Activated T-helper 17 cell treated with anti-CD3 and anti-CD28 coated beads, Interleukin-2, amount 50 U/mL, for 72 hours (primary cell): ENCODE data around the gene KPNA3. TPM values are rescaled to one million over a fixed set of nuclear protein-coding genes. Genes with fewer than 3 reads are reported as not detected.

Experiments
- ATAC-seq: fragments of 150-1000 bp; cut with Tn5 transposase; replicated peaks from 2 replicates; pipeline ENCODE4 v1.10.0; 2021; ENCODE audit warnings: mild to moderate bottlenecking, moderate library complexity
- H3K27ac Mint-ChIP-seq: one replicate; pipeline ENCODE4 v1.8.0; 2022; ENCODE audit warnings: mixed read lengths
- H3K27me3 Mint-ChIP-seq: one replicate; pipeline ENCODE4 v1.8.0; 2022; ENCODE audit warnings: mixed read lengths
- H3K36me3 Mint-ChIP-seq: one replicate; pipeline ENCODE4 v1.8.0; 2022; ENCODE audit warnings: low read depth, mild to moderate bottlenecking, mixed read lengths
- H3K4me1 Mint-ChIP-seq: one replicate; pipeline ENCODE4 v1.8.0; 2022; ENCODE audit warnings: mixed read lengths
- H3K4me3 Mint-ChIP-seq: one replicate; pipeline ENCODE4 v1.8.0; 2022; ENCODE audit warnings: mild to moderate bottlenecking, mixed read lengths
- H3K9me3 Mint-ChIP-seq: one replicate; pipeline ENCODE4 v1.8.0; 2022; ENCODE audit warnings: mixed read lengths
- total RNA-seq, 2 donors: library from RNA; stranded (reverse); gene quantifications; one replicate each; pipeline ENCODE4 v1.2.3, GENCODE V29; 2022

KPNA3 gene
- total RNA-seq, 2 donors from 2014 or later: 20.3 to 49.5 TPM

DNA sequence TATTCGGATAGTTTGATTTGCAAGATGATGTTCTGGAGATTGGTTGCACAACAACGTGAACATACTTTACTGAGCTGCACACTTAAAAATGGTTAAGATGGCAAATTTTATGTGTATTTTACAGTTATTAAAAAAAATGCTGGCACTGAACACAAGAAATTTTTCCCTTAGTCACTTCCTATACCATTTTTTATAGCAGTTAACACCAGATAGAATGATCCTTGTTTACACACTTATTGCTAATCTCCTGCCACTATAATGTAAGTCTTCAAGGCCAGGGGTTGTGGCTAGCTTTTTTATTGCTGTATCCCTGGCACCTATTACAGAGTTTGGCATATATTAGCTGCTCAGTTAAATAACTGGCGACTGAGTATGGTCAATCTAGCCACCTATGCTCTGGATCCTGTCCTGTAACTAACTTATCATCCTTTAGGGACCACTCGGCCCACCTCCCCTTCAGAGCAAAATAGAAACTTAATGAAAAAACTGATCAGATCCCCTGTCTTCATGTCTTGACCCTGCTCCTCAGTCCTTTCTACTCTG lies 99.2 kb downstream of the KPNA3 start:
- H3K4me3 Mint-ChIP-seq: no peak overlapping the region
- no peak overlapping the region for H3K27ac Mint-ChIP-seq
- no peaks in the 10 kb centered on the region for H3K36me3 Mint-ChIP-seq
- no peaks in the 10 kb centered on the region for H3K9me3 Mint-ChIP-seq
- no peak for ATAC-seq
- no peaks in the 10 kb centered on the region for H3K4me1 Mint-ChIP-seq
- H3K27me3 Mint-ChIP-seq: no peaks in the 10 kb centered on the region

DNA sequence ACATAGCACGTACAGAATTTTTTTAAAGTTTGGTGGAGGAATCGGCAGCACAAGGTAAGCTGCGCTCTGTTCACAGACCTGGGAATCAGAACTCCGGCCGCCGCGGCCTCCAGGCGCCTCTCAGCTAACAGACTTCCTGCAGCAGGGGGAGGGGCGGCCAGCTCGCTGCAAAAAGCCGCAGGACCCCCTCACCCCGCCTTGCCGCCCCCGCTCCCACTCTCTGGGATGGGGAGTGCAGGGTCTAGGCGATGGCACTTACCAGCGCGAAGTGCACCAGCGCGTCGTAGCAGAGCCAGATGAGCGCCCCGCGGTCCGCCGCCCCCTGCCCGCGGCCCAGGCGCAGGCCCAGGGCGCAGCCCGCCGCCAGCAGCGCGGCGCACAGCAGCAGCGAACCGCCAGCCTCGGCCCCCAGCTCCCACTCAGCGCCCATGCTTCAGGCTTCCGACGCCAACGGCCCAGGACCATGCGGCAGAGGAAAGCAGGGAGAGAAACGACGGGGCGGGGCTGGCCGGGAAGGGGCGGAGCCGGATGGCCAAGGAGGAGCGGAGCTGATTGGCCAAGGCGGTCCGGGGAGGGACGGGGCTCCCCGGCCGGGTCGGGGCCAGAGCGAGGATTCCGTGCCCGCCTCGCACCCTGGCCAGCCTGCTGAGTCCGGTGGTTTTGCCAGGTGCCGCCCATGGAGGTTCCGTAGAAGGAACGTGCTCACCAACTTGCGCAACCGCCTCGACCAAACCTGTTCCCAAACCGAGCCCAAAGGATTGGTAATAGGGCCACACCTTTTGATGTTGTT lies 101.3 kb downstream of the KPNA3 start, which contains the start of gene EBPL:
TSS of gene EBPL (minus strand) at position 492 of the 790 bp plus-strand sequence. CDS start at position 430, 62 bp downstream.
- no peaks in the 10 kb centered on the region for H3K9me3 Mint-ChIP-seq
- no peaks in the 10 kb centered on the region for H3K27me3 Mint-ChIP-seq
- H3K27ac Mint-ChIP-seq: peak within 1 kb of the TSS; percentile 83
- peak; percentile 99 for ATAC-seq
- H3K4me3 Mint-ChIP-seq: peak within 1 kb of the TSS; percentile 89
- no peaks in the 10 kb centered on the region for H3K4me1 Mint-ChIP-seq
- no peaks in the 10 kb centered on the region for H3K36me3 Mint-ChIP-seq

- H3K4me3 Mint-ChIP-seq: peak overlapping the region; percentile 89
- peak overlapping the region; percentile 83 for H3K27ac Mint-ChIP-seq
- H3K9me3 Mint-ChIP-seq: no peaks in the 10 kb centered on the region
- ATAC-seq: peak; percentile 9
- no peaks in the 10 kb centered on the region for H3K36me3 Mint-ChIP-seq
- no peaks in the 10 kb centered on the region for H3K27me3 Mint-ChIP-seq
- H3K4me1 Mint-ChIP-seq: no peaks in the 10 kb centered on the region
These were observed 102.1 kb downstream of the KPNA3 start for GRCh38 chr13:49690133-49690994.

DNA sequence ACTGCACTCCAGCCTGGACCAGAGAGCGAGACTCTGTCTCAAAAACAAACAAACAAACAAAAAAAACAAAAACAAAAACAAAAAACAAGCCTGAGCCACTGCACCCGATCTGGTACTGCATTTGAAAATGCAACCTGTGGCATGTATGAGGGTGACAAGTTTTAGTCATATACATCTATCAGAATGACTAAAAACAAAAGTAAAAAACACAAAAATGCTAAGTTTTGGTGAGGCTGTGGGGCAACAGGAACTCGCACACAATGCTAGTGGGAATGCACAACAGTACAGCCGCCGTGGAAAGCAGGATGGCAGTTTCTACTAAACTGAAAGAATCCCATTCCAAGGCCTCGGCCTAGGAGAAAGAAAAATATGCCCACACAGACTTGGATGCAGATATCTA lies 109.0 kb downstream of the KPNA3 start:
- H3K27ac Mint-ChIP-seq: peak overlapping the region; percentile 50
- H3K27me3 Mint-ChIP-seq: no peaks in the 10 kb centered on the region
- no peaks in the 10 kb centered on the region for H3K9me3 Mint-ChIP-seq
- peak overlapping the region; percentile 41 for H3K4me3 Mint-ChIP-seq
- peaks cover 6% of the 10 kb centered on the region for H3K36me3 Mint-ChIP-seq
- peaks cover 7% of the 10 kb centered on the region for H3K4me1 Mint-ChIP-seq
- peak; percentile 97 for ATAC-seq

DNA sequence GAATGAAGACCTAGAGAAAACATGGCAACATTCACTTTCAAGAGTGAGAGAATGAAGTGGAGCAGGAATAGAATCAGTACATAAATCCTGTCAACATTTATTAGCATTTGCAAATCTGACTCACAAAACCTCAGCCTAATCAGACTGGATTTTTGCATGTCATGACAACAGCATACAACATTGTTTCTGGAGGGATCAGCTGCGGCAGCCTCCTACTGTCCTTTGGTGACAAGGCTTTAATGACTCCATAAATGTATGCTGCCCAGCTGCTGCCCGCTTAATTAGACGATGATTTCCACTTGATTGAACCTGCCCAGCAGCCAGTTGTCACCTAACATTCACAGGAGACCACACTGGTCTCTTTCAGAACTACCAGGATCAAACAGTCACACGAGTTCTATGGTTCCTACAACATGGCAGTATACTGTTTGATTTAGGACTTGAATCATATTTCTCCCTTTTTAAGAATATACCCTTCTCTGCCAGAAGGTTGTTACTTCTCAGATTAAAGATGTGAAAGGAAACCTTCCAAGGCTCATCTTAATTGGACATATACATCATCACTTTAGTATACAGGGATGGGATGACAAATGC lies 110.5 kb downstream of the KPNA3 start:
- Mint-ChIP-seq H3K27me3 (no peaks in the 10 kb centered on the region), H3K27ac (no peak overlapping the region), H3K4me1 (peaks cover 11% of the 10 kb centered on the region), H3K36me3 (peaks cover 6% of the 10 kb centered on the region), H3K9me3 (no peaks in the 10 kb centered on the region), H3K4me3 (no peak overlapping the region)
- no peak for ATAC-seq

GRCh38 chr13:49679246-49679645 lies 113.2 kb downstream of the KPNA3 start:
- Mint-ChIP-seq H3K27ac (no peak overlapping the region), H3K9me3 (no peaks in the 10 kb centered on the region), H3K4me1 (peaks cover 12% of the 10 kb centered on the region), H3K36me3 (peaks cover 6% of the 10 kb centered on the region), H3K4me3 (no peak overlapping the region), H3K27me3 (no peaks in the 10 kb centered on the region)
- ATAC-seq: no peak

DNA sequence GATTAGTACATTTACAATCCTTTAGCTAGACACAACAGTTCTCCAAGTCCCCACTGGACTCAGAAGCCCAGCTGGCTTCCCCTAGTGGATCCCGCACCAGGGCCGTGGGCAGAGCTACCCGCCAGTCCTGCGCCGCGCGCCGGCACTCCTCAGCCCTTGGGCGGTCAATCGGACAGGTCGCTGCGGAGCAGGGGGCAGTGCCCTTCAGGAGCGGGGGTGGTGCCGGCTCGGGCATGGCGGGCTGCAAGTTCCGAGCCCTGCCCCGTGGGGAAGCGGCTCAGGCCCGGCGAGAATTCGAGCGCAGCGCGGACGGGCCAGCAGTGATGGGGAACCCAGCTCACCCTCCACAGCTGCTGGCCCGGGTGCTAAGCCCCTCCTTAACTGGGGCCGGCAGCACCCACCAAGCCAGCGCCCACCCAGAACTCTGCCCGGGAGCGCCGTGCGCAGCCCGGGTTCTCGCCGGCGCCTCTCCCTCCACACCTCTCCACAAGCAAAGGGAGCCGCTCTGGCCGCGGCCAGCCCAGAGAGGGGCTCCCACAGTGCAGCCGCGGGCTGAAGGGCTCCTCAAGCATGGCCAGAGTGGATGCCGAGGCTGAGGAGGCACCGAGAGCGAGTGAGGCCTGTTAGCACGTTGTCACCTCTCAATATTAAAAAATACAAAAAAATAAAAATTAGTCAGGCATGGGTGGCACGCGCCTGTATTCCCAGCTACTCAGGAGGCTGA lies 114.1 kb downstream of the KPNA3 start:
- H3K4me3 Mint-ChIP-seq: no peak overlapping the region
- H3K27me3 Mint-ChIP-seq: no peaks in the 10 kb centered on the region
- H3K36me3 Mint-ChIP-seq: no peaks in the 10 kb centered on the region
- H3K27ac Mint-ChIP-seq: no peak overlapping the region
- ATAC-seq: no peak
- no peaks in the 10 kb centered on the region for H3K9me3 Mint-ChIP-seq
- H3K4me1 Mint-ChIP-seq: peaks cover 5% of the 10 kb centered on the region

DNA sequence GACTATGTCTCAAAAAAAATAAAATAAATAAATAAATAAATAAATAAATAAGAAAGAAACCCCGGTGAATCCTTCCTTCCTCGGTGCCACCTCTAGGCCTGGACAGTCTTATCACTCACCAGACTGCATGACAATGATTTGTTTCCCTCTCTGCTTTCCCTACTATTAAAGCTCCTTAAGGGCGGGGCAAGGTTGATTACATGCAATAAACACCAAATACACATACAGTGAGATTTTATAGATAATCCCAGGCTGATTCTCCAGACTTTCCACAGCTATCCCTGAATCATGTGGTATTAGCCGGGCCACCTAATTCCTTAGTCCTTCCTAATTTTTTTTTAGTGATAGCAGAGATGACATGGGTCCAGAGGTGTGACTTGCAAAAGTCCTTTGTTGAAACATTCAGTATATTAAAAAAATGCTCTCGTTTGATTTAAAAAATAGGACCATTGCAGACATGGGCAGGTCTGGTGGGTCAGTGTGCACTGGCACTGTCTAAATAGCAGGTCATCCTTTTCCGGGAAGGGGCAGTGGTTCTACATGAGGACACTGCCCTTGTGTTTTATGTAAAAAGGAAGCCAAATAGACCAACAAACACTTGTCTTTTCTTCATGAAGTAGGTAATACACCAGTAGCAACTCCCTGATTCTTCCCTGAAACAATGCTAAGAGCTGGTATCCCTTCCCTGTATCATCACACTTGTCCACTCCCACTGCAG lies 115.7 kb downstream of the KPNA3 start:
- Mint-ChIP-seq H3K9me3 (no peaks in the 10 kb centered on the region), H3K36me3 (no peaks in the 10 kb centered on the region), H3K27ac (no peak overlapping the region), H3K27me3 (no peaks in the 10 kb centered on the region), H3K4me1 (peaks cover 5% of the 10 kb centered on the region), H3K4me3 (no peak overlapping the region)
- ATAC-seq: no peak

- Mint-ChIP-seq H3K4me3 (no peak overlapping the region), H3K27ac (no peak overlapping the region)
- ATAC-seq: no peak
These were observed 121.7 kb downstream of the KPNA3 start for GRCh38 chr13:49670828-49671227.

GRCh38 chr13:49669735-49670309 lies 122.7 kb downstream of the KPNA3 start:
- Mint-ChIP-seq H3K27ac (no peak overlapping the region), H3K9me3 (no peaks in the 10 kb centered on the region), H3K36me3 (peaks cover 22% of the 10 kb centered on the region)

More at GRCh38 chr13:49670828-49671227, 121.7 kb downstream of the KPNA3 start:
- no peaks in the 10 kb centered on the region for H3K27me3 Mint-ChIP-seq
- H3K4me1 Mint-ChIP-seq: no peaks in the 10 kb centered on the region
- no peaks in the 10 kb centered on the region for H3K9me3 Mint-ChIP-seq
- H3K36me3 Mint-ChIP-seq: peaks cover 19% of the 10 kb centered on the region

DNA sequence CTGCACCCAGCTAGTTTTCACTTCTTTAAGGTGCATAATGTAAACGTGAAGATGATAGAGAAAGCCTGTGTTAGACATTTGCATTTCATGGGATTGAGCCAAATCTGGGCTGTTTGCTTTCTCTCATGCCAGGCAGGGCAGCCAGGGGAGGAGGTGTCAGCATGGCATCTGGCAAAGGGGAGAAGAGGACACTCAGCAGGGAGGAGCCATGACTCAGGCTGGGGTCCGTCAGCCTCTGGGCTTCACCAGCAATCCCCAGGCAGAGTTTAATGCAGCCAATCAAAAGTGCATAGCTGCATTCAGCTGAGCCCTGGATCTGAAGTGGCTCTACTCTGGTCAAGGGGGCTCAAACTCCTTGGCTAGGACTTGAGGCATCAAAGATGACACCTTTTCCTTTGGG lies 124.7 kb downstream of the KPNA3 start:
- Mint-ChIP-seq H3K27me3 (no peaks in the 10 kb centered on the region), H3K9me3 (no peaks in the 10 kb centered on the region)

More at GRCh38 chr13:49669735-49670309, 122.7 kb downstream of the KPNA3 start:
- Mint-ChIP-seq H3K27me3 (no peaks in the 10 kb centered on the region), H3K4me1 (no peaks in the 10 kb centered on the region), H3K4me3 (no peak overlapping the region)
- ATAC-seq: peak; percentile 69

DNA sequence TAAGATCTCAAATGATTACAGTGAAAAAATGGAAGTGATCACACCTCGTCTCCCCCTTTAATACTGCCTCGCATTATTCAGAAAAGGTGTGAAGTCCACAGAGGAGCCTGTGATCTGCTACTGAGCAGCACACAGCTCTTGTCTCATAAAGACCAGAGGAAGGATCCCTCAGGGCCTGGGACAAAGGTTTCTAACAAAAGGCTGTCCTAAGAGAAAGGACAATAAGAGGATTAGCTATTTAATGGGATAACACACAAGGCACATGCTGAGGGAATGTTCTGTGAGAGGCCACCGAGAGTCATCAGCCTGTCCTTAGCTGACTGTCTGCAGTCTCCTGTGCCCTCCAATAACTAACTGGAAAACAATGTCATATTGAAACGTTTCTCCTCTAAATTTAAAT lies 127.9 kb downstream of the KPNA3 start:
- ATAC-seq: no peak
- no peaks in the 10 kb centered on the region for H3K27me3 Mint-ChIP-seq
- no peak overlapping the region for H3K27ac Mint-ChIP-seq
- H3K4me1 Mint-ChIP-seq: no peaks in the 10 kb centered on the region
- H3K36me3 Mint-ChIP-seq: peaks cover 40% of the 10 kb centered on the region
- H3K4me3 Mint-ChIP-seq: no peak overlapping the region
- no peaks in the 10 kb centered on the region for H3K9me3 Mint-ChIP-seq

More for the DNA sequence above, 124.7 kb downstream of the KPNA3 start:
- peaks cover 23% of the 10 kb centered on the region for H3K36me3 Mint-ChIP-seq
- H3K4me1 Mint-ChIP-seq: no peaks in the 10 kb centered on the region
- no peak for ATAC-seq
- no peak overlapping the region for H3K27ac Mint-ChIP-seq
- no peak overlapping the region for H3K4me3 Mint-ChIP-seq

DNA sequence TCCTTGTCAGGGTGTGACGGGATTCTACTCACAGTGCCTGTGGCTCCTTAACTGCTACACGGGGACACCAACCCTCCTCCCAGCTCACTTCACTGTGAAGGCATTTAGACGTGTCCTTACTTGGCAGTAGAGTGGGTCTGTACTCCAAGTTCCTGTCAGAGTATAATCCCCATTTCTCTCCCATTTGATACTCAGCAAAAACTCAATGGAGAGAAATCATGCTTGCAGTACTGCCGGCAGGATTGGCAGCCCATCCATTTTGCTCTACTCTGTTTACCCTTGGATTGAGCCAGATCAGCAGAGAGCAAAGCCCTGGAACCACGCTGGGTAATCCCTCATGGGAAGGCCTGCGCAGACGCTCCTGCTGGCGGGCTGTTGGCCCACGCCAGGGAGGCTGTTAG lies 135.2 kb downstream of the KPNA3 start:
- Mint-ChIP-seq H3K36me3 (peaks cover 12% of the 10 kb centered on the region), H3K4me1 (no peaks in the 10 kb centered on the region), H3K9me3 (no peaks in the 10 kb centered on the region), H3K4me3 (no peak overlapping the region), H3K27ac (no peak overlapping the region), H3K27me3 (no peaks in the 10 kb centered on the region)
- no peak for ATAC-seq
